8988T (cell line): ENCODE results near the gene LGI1.

Experiments used
- DNase-seq: peaks from one replicate; pipeline ENCODE4 v3.0.0; 2011

Gene LGI1

DNA sequence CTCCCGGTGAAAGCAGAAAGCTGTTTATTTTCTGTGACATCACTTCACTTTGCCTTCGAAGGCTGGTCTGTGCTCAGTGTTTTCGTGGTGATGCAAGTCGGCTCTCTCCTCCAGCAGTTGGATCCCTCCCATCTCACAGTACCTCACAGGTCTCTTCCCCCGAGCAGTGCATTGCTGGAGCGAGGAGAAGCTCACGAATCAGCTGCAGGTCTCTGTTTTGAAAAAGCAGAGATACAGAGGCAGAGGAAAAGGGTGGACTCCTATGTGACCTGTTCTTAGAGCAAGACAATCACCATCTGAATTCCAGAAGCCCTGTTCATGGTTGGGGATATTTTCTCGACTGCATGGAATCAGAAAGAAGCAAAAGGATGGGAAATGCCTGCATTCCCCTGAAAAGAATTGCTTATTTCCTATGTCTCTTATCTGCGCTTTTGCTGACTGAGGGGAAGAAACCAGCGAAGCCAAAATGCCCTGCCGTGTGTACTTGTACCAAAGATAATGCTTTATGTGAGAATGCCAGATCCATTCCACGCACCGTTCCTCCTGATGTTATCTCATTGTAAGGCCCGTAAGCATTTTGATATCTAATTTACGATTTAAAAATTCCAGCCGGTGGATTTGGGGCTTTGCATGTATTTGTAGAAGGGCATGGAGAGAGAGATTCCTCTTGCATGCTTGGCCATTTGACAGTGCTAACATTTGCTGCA, at the start of gene LGI1:
Gene LGI1, plus strand, starts transcription at position 136 of the 707 bp plus-strand sequence. Its CDS starts 209 bp downstream, at position 345.
- no peak for DNase-seq

DNA sequence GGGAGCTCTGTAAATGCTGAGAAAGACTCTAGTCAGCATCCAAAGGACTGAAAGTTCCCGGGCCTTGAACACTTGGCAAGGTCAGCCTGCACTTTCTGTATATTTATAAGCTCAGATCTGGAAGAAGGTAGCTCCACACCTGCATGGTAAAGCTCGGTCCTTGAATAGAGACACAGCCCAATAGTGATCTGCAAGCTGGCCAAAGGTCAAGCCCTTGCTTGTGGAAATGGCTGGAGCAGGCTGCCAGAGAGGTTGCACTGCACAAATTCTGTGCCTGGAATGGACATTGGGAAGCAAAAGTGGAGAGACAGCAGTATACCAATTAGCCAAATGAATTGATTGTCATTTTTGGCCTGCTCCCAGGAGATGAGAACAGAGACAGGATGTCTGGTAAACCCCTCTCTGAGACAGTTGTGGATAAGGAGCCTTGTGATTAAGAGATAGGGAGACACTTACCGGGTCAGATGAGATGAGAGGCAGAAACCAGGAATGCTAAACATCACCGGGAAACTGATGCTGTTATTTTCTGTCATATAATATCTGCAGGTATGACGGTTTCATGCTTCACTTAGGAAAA, 47.3 kb upstream of the LGI1 start:
- no peak for DNase-seq

DNA sequence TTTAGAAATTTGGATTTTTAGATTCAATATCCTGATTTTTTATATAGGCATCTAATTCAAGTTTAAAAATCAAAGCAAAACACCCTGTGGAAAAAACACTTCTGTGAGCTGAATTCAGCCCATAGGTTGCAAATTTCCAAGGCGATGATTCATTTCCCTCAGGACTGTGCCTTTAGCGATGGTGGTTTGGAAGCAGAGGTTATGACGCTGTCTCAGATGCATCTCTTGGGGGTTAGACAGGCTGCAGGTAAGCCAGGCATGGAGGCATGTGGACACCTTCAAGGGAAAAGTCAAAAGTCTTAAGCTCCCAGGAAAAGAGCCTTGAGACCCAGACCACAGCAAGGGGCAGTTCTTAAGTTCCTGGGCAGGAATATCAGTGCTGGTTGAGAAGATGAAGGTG, 45.8 kb upstream of the LGI1 start:
- DNase-seq = no peak

DNA sequence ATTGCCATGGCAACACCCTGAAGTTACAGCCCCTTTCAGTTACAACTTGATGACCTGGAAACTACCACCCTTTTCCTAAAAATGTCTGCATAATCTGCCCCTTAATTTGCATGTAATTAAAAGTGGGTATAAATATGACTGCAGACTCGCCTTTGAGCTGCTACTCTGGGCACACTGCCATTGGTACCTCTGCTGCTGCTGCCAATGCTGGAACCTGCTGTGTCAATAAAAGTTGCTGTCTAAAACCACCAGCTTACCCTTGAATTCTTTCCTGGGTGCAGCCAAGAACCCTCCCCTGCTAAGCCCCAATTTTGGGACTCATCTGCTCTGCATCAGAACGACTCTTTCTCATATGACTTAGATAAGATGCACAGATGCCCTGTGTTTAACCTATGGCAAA, 45.1 kb upstream of the LGI1 start:
- no peak for DNase-seq

DNA sequence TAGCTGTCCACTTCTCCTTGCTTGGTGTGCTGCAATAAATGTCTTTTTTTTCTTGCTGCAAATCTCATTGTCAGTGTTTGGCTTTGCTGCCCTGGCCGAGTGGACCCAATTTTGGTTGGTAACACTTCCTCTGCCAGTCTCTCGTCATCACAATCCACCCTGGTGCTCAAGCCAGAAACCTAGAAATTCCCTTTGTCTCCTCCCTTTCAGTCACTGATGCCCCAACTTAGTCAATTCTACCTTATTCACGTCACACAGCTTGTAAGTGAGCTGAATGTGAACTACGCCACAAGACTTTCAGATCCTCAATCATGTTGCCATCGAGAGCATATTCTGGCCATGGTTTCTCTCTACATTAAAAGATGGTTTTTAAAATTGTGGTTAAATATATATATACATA, 42.4 kb upstream of the LGI1 start:
- DNase-seq = no peak

DNA sequence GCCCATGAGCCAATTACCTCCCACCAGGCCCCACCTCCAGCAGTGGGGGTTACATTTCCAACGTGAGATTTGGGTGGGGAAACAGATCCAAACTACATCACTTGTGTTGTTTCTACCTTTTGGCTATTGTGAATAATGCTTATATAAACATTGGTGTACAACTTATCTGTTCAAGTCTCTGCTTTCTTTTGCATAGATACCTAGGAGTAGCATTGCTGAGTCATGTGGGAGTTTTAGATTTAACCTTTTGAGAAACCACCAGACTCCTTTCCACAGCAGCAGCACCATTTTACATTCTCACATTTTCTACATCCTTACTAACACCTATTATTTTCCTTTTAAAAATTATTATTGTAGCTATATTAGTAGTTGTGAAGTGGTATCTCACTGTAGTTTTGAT, 41.0 kb upstream of the LGI1 start:
- DNase-seq = no peak

DNA sequence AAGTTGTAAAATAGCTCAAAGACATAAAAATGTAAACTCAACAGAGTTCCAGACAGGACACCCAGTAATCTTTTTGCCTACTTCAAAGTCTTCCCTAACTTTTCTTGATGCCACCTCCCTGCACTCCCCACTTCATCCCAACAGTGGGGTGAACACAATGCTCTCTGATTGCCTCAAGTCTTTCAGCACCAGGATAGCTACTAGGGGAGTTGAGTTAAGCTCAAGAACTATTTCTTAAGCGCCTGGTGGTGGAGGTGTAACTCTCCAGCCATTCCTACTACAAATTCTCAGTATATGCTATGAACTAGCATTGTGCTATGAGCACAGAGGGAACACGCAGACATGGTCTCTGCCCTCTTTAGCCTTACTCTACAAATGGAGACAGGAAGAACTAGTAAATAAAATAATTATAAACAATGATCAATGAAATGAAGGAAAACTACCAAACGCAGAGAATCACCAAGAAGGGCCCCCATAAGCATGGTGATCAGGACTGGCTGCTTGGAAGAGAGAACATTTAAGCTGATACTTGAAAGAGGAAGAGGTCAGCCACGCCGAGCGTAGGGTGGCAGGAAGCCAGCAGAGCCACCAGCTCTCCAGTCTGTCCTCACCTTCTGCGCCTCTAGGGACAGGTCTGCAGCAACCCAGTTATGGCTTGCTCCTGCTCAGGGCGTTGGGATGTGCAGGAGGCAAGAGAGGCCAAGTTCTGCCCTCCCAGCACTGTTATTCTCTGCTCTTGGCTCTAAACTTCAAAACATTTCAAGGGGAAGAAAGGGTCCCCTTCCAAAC, 38.6 kb upstream of the LGI1 start:
- no peak for DNase-seq

DNA sequence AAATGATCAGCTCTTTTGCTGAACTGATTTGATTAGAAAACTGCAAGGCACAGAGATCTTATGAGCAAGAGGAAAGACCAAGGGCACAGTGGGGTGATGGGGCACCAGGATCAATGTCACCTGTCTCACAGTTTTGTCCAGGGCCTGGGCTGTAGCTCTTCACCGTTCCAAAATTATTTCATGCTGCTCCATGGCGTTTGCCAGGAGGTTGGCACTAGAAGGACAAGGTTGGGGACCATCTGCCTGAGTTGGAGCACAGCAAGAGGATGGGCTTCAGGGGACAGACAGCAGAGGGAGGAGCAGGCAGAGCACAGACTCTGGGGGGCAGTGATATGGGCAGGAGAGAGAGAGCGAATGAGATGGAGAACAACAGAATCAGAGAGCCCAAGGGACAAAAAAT, 37.8 kb upstream of the LGI1 start:
- no peak for DNase-seq

DNA sequence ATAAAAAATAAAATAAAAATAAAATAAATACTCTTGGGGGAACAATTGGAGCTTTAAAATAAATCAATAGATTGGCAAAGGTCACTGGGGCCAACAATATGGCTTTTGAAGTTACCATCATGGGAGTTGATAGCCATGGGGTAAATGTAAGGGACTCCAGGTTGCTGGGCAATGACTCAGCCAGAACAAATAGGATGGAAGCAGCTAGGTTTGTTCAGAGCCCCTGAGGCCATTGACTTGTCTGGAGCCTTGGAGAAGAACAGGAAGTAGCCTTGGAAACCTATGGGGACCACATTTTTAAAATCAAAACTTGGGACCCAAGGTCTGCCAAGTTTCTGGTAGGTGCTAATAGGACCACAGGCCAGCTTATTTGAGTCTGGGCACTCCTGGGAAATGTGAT, 35.2 kb upstream of the LGI1 start:
- no peak for DNase-seq

DNA sequence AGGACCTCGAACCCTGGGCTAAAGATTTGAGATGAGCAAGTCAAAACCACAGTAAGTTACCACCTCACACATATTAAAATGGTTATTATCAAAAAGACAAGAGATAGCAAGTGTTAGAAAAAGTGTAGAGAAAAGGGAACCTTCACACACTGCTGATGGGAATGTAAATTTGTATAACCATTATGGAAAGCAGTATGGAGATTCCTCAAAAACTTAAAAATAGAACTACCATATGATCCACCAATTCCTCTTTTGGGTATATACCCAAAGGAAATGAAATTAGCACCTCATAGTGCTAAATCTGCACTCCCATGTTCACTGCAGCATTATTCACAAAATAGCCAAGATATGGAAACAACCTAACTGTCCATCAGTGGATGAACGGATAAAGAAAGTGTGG, 34.6 kb upstream of the LGI1 start:
- no peak for DNase-seq

DNA sequence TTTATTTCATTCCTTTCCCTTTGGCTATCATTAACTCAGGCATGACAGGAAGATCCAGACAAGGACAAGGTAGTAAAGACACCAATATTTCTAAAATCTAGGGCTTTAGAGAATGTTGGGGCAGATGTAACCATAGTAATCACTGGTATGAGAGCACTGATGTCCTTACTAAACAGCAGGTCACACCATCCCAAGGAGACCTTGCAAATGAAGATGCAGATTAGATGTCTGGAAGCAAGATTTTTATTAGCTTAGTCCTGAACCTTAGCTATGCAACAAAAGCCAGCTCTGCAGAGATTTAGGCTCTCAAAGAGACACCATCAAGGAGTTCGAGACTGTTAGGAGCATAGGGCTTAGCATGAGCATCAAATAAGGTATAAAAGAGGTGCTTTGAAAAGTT, 31.7 kb upstream of the LGI1 start:
- no peak for DNase-seq

DNA sequence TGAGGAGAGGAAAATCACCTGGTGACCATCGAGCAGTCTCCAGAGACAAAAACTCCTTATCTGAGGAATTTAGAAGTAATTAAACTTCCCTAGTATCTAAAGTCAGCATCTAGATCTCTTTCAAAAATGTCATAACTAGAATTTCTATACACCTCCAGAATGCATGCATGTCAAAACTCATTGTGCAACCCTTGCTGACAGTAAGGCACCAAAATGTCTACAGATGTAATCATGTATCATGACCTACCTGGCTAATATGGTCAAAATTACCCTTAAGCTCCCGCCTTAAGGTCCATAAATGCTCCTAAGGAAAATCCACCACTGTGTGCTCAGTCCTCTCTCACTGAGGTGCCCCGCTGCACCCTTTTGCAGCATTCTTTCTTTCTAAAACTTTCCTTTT, 16.4 kb upstream of the LGI1 start:
- DNase-seq = no peak

DNA sequence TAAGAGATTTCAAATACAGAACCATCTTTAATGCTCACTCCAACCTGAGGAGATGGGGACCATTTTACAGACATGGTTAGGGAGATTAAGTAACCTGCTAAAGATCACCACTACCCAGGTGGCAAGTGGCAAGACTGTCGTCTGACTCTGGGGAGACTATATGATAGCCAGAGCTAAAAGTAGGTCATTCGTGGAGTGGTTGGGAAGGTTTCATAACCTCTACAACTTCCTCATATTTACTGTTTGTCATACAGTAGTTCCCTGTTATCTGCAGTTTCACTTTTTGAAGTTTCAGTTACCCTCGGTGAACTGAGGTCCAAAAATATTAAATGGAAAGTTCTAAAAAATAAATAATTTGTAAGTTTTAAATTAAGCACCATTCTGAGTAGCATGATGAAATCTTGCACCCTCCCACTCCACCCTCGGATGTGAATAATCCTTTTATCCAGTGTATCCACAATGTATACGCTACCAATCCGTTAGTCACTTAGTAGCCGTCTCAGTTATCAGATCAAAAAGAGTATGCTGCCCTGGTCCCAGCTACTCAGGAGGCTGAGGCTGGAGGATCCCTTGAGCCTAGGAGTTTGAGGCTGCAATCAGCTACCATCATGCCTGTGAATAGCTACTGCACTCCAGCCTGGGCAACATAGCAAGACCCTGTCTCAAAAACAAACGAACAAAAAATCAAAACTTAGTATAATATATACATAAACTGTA, 14.9 kb upstream of the LGI1 start:
- no peak for DNase-seq

DNA sequence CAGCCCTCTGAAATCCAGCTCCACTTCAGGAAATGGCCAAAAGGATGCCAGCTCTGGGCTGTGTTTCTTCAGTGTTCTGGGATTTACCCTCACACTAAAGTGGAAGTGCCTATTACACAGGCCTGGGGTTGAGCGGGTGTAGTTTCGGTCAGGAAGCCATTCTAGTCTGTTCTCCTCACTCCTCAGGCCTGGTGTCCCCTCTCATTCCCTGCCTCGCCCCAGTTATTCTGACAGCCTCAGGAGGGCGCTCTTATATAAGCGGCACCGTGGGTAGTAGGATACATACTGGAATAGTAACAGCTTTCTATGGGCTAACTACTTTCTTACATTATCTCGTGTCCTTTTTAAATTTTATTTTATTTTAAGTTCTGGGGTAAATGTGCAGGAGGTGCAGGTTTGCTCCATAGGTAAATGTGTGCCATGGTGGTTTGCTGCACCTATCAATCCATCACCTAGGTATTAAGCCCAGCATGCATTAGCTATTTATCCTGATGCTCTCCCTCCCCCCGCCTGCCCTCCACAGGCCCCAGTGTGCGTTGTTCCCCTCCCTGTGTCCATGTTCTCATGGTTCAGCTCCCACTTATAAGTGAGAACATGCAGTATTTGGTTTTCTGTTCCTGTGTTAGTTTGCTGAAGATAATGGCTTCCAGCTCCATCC, 12.2 kb upstream of the LGI1 start:
- peak; percentile 42 for DNase-seq

DNA sequence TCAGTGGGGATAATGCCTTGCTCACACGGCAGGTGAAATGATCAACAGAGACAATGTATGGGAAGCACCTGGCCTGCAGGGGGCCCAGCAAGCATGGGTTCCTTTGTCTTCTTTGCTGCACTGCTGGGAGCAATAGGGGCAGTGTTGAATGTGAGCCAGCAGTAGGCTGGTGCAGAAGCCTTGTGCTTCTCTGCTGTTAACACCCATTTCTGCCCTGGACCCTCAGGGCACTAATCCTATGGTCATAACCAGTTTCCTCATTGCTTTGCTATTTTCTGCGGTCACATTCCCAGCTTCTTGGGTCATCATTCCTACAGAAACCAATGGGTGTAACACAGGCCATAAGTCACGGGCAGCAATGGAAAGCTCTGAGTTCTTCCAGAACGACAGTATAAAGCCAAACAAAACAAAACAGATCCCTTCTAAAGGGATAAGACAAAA, 10.9 kb upstream of the LGI1 start:
- peak; percentile 65 for DNase-seq

DNA sequence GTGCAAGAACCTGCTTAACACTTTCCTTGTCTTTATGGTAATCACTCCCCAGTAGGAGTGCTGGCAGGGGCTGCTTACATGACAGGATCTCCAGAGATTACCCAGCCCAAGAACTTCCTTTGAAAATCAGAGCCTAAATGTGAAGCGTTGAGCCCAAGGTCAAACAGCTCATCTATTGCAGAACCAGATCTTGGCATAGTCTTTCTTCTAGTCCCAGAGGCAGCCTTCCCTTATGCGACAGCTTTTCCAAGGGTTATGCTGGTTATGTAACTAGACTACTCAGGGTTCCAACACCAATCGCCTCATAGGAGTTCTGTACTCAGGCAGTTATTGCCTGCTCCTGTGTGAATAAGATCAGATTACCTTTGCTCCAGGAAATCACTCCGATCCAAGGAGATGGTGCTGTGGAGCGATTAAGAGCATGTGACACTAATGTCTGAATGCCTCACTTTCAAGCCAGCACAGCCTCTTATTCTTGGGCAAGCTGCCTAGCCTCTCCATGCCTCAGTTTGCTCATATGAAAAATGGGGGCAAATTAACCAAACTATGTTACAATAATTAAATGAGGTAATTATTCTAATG, 8.4 kb upstream of the LGI1 start:
- DNase-seq = no peak

DNA sequence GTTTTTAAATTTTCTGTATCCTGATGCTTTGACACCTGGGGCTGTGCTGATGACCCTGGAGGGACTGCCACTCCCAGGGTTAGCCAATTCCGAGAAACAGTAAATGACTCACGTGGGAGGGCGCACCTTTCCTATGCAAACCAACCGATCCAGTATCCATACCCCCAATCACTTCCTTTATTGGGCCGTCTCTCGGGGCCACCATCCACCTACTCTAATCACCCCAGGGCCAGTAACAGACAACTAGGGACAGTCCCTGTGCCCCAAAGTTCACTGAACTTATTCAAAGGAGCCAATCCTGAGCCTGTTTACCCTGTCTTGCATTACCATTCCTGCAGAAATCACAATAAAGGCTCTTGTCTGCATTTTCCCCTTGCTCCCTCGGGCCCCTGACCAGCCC, 6.6 kb upstream of the LGI1 start:
- DNase-seq = no peak

DNA sequence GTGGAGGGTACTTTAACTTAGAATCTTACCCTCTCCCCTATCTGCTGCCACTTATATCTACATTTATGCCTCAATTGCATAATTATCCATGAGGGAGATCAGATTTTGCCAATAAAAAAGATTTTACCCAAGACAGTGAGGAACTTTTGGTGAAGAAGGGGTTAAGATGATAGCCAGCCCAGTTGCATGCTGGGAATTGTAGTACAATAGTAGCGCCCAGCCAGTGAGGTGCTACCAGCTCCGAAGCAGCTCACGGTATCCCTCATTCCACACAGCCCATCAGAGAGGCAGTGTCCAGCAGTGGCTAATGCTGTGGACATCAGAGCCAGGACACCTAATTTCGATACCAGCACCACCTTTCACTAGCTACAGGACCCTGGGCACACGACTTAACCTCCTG, 5.9 kb upstream of the LGI1 start:
- peak; percentile 44 for DNase-seq

DNA sequence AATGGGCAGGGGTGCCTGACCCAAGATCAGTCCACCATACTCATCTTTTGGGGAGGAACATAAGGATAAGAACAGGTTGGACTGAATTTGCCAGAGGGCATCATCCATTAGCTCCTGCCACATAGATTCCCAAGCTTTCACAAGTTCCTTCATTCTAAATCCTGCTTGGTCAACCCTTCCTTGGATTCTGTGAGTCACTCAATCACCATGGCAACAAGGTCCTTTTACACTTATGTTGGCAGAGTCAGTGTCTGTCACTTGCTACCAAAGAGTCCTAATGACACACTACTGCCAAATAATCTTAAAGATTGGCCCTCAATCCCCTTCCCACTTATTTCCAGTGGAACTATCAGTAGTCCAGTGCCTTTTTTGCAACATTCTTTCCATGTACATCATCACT, 5.0 kb upstream of the LGI1 start:
- no peak for DNase-seq

DNA sequence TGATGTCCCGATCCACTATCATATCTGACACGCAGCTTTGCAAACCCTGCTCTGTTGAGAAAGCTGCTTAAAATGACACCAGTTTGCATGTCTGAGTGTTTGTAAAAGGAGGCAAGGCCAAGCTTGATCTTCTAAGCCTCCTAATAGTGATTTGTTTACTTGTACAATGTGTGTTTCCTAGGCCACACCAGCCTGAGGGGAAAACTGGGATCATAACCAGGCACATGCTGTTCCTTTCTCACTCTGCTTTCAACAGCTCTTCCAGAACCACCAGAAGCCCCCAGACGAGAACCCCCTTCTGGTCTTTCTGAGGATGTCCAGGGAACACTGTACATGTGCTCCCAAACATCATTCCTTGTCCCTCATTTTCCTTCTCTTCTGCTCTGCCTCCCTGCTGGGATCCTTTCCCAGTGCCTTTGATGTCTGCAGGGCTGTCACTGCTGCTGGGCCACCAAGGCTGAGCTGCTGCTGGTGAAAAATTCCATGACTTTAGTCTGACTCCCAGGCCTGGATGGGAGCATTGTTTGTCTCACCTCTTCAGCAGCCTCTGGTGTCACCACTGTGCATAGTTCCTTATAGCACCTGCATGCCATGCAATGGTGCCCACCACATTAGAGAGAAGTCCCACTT, 4.0 kb upstream of the LGI1 start:
- DNase-seq = no peak

DNA sequence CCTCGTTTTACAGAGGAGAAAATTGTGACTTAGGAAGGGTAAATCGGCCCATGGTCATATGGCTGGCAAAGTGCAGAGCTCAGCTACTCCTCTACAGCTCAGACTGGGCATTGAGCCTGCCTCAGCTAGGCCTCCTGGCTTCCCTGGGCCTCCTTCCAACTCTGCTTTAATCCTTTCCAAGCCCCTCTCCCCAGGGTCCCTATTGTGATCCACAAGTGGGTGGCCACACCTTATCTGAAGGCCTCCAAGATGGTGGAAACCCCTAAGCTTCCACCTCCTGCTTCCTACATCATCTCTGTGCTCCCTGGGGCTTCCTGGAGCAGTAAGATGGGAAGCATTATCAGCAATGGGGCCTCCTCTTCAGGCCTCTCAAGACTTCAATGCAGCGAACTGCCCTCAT, 3.0 kb upstream of the LGI1 start:
- no peak for DNase-seq

DNA sequence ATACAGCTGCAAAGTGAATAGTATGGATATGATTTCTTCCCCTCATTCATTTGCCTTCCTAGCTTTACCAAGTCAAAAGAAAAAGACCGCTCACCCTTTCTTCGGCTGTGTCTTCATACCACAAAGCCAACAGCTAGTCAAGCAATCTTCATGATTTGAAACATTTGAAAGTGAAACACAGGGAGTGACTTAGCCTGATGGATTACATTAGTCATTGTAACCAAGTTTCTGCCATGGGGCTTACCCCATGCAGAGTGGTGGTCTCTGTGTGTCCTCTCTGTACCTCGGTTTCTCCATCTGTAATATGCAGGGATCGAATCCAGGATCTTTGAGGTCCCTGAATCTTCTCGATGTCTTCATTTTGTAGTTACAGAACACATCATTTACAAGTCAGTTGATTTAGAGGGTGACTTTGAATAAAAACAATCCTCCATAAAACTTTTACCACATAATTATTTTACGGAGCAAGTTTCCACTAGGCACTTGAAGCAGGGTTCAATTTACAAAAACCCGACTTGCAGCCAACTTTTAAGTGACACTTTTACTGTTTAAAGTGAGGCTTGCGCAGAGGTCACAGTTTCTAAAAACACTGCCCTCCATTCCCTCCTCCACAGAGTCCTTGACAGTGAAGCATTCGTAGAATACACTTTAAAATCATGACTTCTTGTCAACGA, 2.2 kb upstream of the LGI1 start:
- DNase-seq = no peak
